ENCODE measurements around the gene NT5C1A.

- TF ChIP-seq CTCF (conservative IDR thresholded peaks at IDR 0.05; ENCODE audit: low read length): no peak
- TF ChIP-seq EZH2phosphoT487 (IDR thresholded peaks at IDR 0.05; ENCODE audit: borderline replicate concordance, low read depth, low read length): no peak
Measured at GRCh38 chr1:39689214-39689613, 17.3 kb upstream of the NT5C1A start.

Measured in OCI-LY7 (cell line).